GM19372 (cell line): ENCODE results near the gene OSMR.
"Not testable (repeated sequence)": the region's sequence is repeated elsewhere in the genome, so short reads cannot be mapped to it uniquely, and the experiment has no call there.

Experiments used
- ATAC-seq: cut with Tn5 transposase; IDR thresholded peaks from one replicate; pipeline ENCODE4 v1.9.1; 2021; ENCODE audit warnings: mild to moderate bottlenecking, low read depth, moderate library complexity; ENCODE audit not compliant: unreplicated experiment

OSMR gene

DNA sequence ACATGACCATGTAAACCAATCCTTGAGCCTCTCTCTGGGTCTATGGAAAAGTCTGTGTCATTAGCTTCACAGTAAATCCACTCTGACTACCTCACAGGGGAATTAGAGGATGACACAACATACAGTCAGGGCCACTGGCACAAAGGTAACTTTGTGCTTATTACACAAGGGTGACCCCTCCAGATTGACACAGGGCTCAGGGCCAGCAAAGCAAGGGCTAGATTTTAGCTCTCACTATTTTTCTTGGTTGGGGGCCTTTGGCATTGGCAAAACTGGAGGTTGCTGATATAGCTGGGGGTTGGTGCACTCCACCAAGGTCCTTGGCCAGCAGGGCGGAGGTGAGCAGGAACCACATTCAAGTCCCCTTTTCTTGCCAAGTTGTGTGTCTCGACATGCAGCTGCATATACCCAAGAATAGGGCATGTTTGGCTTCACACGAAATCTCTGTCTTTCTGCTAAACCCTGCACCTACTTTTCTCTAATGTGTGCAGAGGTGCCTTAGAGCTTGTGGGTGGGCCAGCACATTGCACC lies 15.2 kb upstream of the OSMR start:
- no peak for ATAC-seq

DNA sequence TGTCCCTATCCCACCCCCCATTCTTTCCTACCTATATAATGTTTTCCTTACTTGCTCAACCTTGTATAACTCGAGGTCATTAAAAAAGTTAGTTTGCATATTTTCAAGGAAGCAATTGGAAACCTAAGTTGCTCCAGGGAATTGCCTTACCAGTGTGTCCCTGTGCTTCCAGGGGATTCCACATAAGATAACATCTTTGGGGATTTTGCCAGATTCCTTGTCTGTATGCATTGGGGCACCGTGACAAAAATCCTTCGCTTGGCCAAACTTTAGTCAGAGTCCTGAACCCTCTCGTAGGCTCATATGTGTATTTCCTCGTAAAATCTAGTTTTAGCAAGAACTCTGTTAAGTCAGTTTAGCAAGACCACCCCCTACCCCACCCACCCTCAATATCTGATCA lies 14.7 kb upstream of the OSMR start:
- ATAC-seq: no peak

DNA sequence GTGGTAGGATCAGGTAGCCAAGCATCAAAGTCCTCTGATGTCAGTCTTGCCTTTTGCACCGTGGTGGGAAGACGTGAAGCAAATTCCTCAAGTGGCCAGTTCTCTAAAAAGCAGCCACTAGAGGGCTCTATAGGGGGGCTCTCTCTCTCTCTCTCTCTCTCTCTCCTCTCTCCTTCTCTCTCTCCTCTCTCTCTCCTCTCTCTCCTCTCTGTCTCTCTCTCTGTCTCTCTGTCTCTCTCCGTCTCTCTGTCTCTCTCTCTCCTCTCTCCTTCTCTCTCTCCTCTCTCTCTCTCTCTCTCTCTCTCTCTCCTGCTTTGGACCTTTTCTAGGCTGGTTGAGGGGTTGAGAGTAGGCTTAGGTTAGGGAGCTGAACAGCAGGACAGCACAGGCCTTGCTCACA lies 13.9 kb upstream of the OSMR start:
- no peak for ATAC-seq

DNA sequence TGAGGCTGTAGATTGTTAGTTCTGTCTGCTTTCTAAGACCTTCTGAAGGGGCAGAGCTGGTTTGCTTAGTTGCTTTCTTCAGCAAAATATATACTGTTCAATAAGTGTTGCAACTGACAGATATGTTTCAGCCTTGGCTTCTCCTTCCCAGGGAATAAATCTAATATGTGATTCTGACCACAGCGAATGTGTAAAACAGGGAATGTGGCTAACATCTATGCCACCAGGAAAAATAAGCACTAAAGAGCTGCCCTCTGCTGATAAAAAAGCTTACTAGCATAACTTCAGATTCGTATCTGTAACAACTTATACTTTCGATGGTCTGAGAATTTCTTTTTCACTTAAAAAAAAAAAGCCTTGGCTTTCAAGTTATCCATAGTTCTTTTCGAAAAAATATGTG lies 13.0 kb upstream of the OSMR start:
- ATAC-seq: no peak

DNA sequence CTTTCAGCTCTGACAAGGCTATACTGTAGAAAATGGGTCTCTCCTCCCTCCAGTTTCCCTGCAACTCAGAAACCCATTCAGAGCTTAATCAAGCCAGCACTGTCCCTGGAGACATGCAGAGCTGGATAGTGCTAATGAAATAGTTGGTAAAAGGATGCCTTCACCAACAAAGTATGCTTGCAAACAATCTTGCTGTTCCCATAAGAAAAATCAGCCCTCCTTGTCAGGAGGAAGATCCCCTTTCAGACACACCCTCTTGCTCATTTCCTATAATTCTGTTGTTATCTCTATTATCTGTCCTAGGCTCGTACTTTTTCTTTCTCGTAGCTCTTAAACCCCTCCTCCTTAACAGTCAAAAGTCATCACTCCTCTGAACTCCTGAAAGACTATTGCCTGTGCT lies 9.9 kb upstream of the OSMR start:
- ATAC-seq: no peak

DNA sequence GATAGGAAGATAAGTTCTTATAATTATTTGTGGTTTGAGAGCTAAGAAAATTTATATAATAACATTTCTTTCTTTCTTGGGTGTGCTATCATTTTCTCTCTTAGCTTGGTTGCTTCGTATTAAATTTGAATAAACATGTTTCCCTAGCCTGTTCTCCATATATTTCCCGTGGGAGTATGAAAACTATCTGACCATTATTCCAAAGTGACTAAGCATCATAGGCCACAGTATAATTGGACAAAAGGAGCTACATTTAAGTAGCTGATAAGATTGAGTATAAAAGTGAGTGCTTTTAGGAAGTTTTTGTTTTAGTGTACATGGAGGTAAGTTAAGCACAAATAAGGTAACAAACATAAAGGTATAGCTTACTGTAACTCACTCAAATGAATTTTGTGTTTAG lies 8.4 kb upstream of the OSMR start:
- ATAC-seq: no peak

DNA sequence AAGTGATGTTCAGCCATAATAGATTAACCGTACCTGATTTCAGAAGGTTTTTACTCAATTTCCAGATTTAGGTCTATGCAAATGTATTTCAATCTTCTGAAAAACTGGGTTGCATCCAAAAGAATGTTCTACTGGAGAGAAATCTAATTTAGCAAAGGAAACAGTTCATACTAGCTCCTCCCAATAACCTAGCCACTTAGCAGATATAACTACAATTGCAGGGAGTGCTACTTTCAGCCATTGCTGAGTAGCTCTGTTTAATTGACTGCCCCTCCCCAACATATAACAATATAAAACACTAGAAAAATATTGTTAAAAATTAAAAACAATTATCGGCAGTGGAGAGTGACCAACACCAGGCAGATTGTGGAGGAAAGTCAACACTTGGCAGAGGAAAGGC lies 7.9 kb upstream of the OSMR start:
- ATAC-seq: no peak

DNA sequence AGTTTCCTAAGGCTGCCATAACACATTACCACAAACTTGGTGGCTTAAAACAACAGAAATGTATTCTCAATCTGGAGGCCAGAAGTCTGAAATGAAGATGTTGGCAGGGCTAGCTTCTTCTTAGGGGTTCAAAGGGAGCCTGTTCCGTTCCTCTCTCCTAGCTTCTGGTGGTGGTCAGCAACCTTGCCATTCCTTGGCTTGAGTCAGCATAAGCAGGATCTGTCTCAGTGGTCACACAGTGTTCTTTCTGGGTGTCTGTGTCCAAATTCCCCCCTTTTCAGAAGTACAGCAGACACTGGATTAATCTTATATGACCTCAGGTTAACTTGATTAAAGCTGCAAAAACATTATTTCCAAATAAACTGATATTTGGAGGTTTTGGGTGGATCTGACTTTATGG lies 2.1 kb upstream of the OSMR start:
- no peak for ATAC-seq

DNA sequence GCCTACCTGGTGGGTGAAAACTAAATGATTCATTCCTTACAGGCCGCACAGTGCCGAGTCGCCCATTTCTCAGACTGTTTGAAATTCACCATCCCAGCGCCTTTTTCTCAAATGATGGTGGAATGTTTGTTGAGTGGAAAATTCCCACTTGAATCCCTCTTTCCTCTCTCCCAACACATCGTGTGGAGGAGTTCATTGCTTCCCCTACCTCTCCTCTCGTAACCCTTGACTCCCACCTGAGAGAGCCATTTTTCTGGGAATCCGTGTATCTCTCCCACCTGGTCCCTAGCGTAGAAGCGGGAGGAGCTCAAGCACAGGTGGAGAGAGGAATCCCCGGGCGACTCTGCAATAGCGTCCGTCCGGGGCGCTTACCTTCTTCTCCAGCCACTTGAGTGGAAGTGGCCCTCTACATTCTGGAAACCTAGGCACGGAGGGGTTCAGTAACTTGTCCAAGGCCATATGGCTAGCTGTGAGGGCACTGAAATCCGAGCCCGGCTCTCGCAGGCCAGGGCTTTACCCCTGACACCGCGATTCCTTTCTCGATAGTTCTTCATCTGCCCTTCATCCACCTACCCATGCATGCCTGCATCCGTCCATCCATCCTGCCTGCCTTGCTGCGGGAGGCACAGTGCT lies 683 bp downstream of the OSMR start:
- ATAC-seq: no peak

DNA sequence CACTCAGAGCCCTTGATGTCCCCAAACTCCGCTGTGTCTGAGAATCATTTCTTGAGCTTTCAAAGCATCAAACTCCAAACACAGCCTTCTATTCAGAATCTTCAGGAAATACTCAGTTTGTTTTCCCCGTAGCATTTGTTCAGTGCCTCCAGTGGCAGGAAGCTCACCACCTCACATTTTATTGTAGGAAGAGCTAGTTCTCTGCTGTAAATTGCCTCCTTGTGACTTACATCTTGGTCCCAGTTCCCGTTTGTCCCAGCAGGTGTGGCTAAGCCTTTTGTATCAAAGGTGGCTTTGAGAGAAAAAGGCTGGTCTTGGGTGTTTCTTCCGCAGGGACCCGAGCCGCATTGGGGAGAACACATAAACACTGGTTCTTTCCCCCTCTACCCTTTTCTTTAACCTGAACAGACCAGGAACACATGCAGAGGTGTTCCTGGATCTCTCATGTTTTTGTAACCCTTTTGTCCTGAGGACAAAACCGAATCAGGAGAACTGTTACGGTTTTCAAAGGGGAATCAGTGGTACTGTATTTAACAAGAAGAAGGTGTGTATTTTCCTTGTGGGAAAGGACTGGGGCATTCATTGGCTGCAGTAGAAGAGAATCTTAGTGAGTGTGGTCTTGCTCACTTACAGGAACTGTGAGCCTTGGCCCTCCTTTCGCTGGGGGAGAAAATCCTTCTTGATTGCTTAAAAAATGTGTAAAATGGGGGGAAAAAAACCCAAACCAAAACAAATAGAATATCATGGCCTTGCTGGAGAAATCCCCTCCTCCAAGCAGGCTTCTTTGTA lies 1.9 kb downstream of the OSMR start:
- no peak for ATAC-seq

DNA sequence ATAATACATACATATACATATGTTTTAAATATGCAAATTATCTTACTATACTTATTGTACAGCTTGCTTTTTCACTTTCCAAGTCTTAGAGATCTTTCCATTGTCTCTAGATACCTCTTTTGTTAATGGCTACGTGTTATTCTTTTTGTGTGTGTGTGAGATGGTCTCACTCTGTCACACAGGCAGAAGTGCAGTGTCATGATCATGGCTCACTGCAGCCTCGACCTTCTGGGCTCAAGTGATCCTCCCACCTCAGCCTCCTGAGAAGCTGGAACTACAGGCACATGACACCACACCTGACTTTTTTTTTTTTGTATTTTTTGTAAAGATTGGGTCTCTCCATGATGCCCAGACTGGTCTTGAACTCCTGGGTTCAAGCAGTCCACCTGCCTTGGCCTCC lies 2.8 kb downstream of the OSMR start:
- ATAC-seq: no peak

DNA sequence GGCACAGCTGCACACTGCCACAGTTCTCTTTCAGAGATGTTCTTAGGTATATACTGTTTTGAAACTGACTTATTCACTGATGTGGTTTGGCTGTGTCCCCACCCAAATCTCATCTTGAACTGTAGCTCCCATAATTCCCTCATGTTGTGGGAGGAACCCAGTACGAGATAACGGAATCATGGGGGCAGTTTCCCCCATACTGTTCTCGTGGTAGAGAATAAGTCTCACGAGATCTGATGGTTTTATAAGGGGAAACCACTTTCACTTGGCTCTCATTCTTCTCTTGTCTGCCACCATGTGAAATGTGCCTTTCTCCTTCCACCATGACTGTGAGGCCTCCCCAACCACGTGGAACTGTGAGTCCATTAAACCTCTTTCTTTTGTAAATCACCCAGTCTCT lies 5.8 kb downstream of the OSMR start:
- not testable (repeated sequence) for ATAC-seq

DNA sequence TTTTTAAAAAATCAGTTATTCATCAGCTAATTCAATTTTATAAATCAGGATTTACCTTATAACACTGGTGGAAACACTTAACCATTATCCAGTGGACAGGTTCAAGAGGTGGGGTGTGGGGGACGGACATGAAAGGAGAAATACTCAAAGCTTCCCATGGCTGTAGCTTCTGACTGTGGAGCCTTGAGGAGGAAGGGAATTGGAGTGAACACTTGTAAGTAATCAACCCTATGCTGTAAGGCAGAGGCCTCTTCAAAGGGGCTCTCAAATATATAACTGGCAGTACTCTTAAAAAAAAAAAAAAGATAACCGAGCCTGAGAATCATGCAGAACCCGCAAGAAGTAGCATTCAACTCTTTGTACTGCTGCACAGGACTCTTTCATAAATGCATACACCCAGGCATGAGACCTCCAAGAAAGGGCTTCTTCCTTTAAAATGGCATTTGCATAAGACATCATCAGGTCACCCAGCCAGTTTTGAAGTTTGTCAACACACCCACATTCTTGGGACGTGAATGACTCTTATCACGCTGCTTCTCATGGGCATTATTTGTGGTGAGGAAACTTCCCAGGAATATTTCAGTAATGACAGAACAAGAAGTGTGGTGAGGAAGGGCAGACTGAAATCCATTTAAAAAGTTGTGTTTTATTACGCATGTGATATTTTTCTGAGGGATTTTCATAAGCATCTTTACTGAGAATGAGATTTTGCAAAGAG lies 8.1 kb downstream of the OSMR start:
- ATAC-seq: no peak

DNA sequence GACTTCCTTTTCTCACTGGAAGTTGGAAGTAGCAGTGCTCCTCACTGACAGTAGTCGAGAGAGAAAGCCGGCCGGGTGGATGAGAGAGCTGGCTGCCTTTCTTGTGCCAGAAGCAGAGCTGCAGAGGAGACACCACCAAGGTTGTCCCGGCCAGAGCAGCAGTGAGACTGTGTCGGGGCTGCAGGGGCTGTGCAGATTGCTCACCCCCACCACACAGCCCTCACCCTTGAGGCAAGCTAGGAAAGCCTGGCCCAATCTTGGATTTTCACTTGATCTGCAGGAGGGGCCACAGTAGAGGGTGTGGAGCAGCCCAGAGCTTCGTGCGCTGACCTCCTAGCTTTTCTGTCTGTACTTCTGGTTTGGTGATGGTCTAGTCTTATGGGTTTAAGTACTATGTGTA lies 9.1 kb downstream of the OSMR start:
- no peak for ATAC-seq

DNA sequence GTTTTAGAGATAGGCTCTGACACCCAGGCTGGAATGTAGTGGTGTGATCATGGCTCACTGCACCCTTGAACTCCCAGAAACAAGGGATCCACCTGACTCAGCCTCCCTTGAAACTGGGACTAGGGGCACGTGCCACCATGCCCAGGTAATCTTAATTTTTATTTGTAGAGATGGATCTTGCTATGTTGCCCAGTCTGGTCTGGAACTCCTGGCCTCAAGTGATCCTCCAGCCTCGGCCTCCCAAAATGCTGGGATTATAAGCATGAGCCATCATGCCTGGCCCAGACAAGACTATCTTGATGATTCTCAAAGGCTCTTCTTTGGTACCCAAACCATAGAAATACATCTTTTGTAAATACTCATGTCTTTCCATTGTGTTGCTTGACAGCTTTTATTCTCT lies 10.8 kb downstream of the OSMR start:
- ATAC-seq: no peak

DNA sequence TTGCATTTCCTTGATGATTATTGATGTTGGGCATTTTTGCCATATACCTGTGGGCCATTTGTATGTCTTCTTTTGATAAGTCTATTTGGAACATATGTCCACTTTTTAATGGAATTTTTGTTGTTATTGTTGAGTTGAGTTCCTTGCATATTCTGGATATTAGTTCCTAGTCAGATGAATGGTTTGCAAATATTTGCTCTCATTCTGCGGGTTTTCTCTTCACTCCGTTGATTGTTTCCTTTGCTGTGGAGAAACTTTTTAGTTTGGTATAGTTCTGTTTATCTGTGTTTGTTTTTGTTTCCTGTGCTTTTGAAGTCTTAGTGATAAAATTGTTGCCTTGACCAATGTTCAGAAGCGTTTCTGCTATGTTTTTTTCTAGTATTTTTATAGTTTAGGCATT lies 13.0 kb downstream of the OSMR start:
- ATAC-seq: no peak

DNA sequence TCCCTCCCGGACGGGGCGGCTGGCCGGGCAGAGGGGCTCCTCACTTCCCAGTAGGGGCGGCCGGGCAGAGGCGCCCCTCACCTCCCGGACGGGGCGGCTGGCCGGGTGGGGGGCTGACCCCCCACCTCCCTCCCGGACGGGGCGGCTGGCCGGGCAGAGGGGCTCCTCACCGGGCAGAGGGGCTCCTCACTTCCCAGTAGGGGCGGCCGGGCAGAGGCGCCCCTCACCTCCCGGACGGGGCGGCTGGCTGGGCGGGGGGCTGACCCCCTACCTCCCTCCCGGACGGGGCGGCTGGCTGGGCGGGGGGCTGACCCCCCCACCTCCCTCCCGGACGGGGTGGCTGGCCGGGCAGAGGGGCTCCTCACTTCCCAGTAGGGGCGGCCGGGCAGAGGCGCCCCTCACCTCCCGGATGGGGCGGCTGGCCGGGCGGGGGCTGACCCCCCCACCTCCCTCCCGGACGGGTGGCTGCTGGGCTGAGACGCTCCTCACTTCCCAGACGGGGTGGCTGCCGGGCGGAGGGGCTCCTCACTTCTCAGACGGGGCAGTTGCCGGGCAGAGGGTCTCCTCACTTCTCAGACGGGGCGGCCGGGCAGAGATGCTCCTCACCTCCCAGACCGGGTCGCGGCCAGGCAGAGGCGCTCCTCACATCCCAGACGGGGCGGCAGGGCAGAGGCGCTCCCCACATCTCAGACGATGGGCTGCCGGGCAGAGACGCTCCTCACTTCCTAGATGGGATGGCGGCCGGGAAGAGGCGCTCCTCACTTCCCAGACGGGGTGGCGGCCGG lies 16.4 kb downstream of the OSMR start:
- ATAC-seq: not testable (repeated sequence)

DNA sequence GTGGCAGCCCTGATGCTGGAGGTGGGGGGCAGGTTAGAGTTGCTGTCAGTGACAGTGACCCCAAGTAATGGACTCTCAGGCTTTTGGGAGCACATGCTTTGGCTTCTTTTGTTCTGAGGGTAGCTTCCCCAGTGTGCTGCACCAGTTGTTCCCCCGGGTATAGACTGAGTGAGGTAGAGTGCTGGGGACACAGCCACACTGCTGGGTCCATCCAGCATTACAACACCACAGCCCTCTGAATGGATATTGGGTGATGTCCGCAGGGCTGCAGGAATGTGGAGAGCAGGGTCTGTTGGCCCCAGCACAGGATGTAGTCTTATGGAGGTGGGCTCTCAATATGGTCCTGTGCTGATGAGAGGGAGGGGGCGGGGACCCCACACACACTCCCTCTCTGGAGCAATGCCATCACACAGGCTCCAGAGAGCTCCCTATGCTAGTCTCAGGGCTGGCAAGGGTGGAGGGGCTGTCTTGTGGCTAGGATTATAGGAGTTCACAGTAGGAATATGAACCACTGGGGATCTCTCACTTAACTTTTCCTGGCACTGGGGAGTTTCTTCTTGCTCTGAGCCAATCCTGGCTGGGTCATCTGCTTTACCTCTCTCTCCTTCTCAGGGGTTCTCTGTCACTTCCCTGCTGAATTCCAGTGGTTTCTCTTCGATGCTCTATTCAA lies 20.7 kb downstream of the OSMR start:
- no peak for ATAC-seq

DNA sequence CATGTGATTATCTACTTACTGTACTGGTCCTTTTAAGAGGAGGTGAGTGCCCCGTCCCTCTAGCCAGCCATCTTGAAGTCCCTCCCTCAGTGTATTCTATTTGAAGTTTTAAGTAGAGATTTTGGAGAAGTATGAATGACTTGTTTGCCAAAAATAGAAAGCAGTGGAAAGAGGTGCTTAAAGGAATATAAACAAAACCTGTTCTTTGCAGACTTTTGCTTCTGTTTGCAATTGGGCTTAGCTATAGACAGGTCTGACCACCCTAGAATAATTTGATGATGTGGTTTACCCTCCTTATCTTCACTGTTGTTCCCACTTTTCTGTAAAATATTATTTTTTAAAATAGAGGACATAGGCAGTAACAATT lies 21.2 kb downstream of the OSMR start:
- ATAC-seq: no peak

DNA sequence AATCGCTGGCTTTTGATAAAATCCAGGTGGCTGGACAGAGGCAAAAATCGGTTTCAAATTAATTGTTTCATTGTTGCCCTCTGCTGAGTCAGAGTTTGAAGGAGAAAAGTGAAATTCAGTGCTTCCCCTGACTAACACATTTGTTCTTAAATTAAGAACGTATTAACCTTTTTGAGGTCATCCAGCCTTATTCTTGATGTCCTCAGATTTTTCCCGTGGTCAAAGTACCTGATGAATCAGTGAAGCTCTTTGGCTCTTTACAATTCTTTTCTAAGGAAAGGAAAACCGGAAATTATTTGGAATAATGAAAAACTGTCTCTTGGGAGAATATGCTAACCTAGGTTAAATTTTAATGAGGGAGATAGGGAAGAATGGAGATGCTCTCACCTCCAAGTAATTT lies 21.6 kb downstream of the OSMR start:
- ATAC-seq: no peak
